A673 (cell line): Measurements from ENCODE around the gene SF3B6.

Experiments used
- EZH2 ChIP-seq: fragments of 200-600 bp; sonication (generic); IDR thresholded peaks from 2 replicates; pipeline ENCODE4 v1.6.1; 2017; ENCODE audit warnings: borderline replicate concordance, low read depth, mild to moderate bottlenecking, mixed read lengths, antibody characterized with exemption, low read length; ENCODE audit not compliant: poor library complexity, severe bottlenecking
- TF ChIP-seq, protein P1 (sequence below): fragments of 300-800, 200-600 bp; sonication (generic); conservative IDR thresholded peaks from 2 replicates; pipeline ENCODE4 v1.5.1; 2017; ENCODE audit warnings: low read depth, mild to moderate bottlenecking, antibody characterized with exemption, low read length, moderate library complexity, mixed read lengths

GRCh38 chr2:24083567-24084385 is 7.7 kb upstream of the SF3B6 start:
- TF ChIP-seq, protein P1, sequence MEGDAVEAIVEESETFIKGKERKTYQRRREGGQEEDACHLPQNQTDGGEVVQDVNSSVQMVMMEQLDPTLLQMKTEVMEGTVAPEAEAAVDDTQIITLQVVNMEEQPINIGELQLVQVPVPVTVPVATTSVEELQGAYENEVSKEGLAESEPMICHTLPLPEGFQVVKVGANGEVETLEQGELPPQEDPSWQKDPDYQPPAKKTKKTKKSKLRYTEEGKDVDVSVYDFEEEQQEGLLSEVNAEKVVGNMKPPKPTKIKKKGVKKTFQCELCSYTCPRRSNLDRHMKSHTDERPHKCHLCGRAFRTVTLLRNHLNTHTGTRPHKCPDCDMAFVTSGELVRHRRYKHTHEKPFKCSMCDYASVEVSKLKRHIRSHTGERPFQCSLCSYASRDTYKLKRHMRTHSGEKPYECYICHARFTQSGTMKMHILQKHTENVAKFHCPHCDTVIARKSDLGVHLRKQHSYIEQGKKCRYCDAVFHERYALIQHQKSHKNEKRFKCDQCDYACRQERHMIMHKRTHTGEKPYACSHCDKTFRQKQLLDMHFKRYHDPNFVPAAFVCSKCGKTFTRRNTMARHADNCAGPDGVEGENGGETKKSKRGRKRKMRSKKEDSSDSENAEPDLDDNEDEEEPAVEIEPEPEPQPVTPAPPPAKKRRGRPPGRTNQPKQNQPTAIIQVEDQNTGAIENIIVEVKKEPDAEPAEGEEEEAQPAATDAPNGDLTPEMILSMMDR, result no peak
- TF ChIP-seq EZH2, result no peak
